ENCODE data around the gene SLC38A9.

- no peak for TF ChIP-seq GATA3 (IDR thresholded peaks at IDR 0.05; ENCODE audit: low read depth, low read length)
- TF ChIP-seq GATA2 (IDR thresholded peaks at IDR 0.05; ENCODE audit: low read depth, low read length) = no peak
Observed at GRCh38 chr5:55681301-55681700, 30.8 kb downstream of the SLC38A9 start.
